ENCODE results near the gene NUCKS1. TPM values are rescaled to one million over a fixed set of nuclear protein-coding genes. Genes with fewer than 3 reads are reported as not detected.

NUCKS1 gene
- total and polyA plus RNA-seq, 2 of the 8 experiments (the other 6 are each of a cell fraction or from before 2014, with no cell fraction given), result 126 to 461 TPM

DNA sequence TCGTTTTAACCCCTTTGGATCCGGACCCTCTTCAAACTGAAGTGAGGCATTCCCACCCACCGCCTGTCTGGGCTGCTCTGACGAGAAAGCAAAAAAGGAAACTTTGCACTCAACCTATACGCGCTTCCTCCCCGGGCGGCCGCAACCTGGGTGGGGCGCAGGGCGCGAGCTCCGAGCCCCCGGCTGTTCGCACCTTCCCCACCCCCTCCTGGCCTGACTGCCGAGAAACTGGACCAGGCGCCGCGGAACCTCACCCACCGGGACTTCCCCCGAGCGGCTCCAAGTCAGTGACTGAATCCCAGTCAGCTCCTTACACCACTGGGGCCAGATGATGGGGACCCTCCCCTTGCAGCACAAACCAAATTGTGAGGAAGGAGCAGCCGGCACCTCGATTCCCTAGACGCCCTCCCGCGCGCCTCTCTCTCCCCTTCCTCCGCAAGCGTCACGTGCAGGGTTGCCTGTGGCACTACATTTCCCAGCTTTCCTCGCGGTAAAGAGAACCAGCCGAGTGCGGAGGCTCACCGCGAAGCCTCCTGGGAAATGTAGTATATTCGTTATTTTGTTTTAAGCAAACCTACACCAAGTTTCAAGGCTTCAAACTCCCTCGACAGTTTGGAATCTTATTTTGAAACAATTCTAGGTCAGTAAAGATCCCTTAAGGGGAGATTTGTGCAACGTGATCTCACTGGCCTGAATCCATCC, 25.2 kb upstream of the NUCKS1 start, which contains the start of gene RAB29:
TSS of gene RAB29 (minus strand) at position 468 of the 702 bp plus-strand sequence. CDS start 526 bp downstream, outside the sequence.
- H3K4ac ChIP-seq (replicated peaks; ENCODE audit: insufficient read length, low read depth, low read length), result no peak within 1 kb of the TSS
- no peak within 1 kb of the TSS for H3K14ac ChIP-seq (ENCODE audit: insufficient read length)
- H2BK20ac ChIP-seq (ENCODE audit: low read length), result no peak within 1 kb of the TSS
- no peak within 1 kb of the TSS for H2BK15ac ChIP-seq (ENCODE audit: low read length)
- DNase-seq (ENCODE audit: low read depth in 1 of 2, low spot score in 2 of 2) (peak; percentile 38 to 86), FAIRE-seq (no peak)
- H2BK12ac ChIP-seq (ENCODE audit: low read depth, low read length), result no peak within 1 kb of the TSS
- peak within 1 kb of the TSS; percentile 91 for H4K8ac ChIP-seq (ENCODE audit: extremely low read depth, insufficient read depth, low read length)
- no peak within 1 kb of the TSS for H2BK5ac ChIP-seq (ENCODE audit: low read depth, low read length)
- H4K20me1 ChIP-seq (replicated peaks in 1 of 2; ENCODE audit: control insufficient read depth in 1 of 2, insufficient read depth in 2 of 2, low read length in 2 of 2), result no peaks in the 10 kb centered on the region
- H2AFZ ChIP-seq (ENCODE audit: low read length), result peak within 1 kb of the TSS; percentile 73
- H3K27ac ChIP-seq (ENCODE audit: low read depth, low read length), result no peak within 1 kb of the TSS
- peak within 1 kb of the TSS in 1 of 4 experiments; percentile 16; a peak in 2 of 7 replicates for H3K9ac ChIP-seq (replicated peaks in 1 of 4; ENCODE audit: extremely low read depth in 1 of 4, low read depth in 3 of 4, low read length in 3 of 4)
- H3K56ac ChIP-seq (replicated peaks; ENCODE audit: insufficient read length, low read depth, low read length), result no peak within 1 kb of the TSS
- H3K4me2 ChIP-seq (ENCODE audit: insufficient read depth in 1 of 2, low read depth in 2 of 2, low read length in 2 of 2), result peak within 1 kb of the TSS; percentile 89 to 90
- H3K27me3 ChIP-seq (replicated peaks in 1 of 4; ENCODE audit: control insufficient read depth in 3 of 4, extremely low read depth in 1 of 4, insufficient read depth in 3 of 4, low read length in 3 of 4), result peaks cover 2 to 11% (median 9%) of the 10 kb centered on the region in 4 experiments; a peak in 6 of 7 replicates
- H3K4me1 ChIP-seq (replicated peaks in 1 of 4; ENCODE audit: control insufficient read depth in 3 of 4, insufficient read depth in 4 of 4, low read length in 3 of 4), result peaks cover 0 to 7% (median 5%) of the 10 kb centered on the region in 4 experiments; a peak in 4 of 7 replicates
- H2BK120ac ChIP-seq (replicated peaks; ENCODE audit: low read depth, low read length), result no peak within 1 kb of the TSS
- peaks cover 6% of the 10 kb centered on the region for H3K23me2 ChIP-seq (ENCODE audit: low read depth, low read length)
- POLR2A ChIA-PET (ENCODE audit: partially characterized antibody), result interaction anchor here (0.6 to 2.5 kb wide), 5 partner anchors 9 to 26 kb away, joined by 3 to 12 read pairs (median 7); no protein-coding TSS in a partner anchor
- H3K36me3 ChIP-seq (ENCODE audit: control insufficient read depth in 2 of 4, insufficient read depth in 4 of 4, low read length in 3 of 4), result no peaks in the 10 kb centered on the region
- no peak within 1 kb of the TSS for H4K91ac ChIP-seq (replicated peaks; ENCODE audit: insufficient read length, low read length)
- H3K18ac ChIP-seq (ENCODE audit: extremely low read depth, low read length), result peak within 1 kb of the TSS; percentile 79
- H4K5ac ChIP-seq (ENCODE audit: insufficient read length, low read depth, low read length), result peak within 1 kb of the TSS; percentile 68
- peak within 1 kb of the TSS; percentile 66 to 84 (median 76) for H3K4me3 ChIP-seq (ENCODE audit: extremely low read depth in 1 of 4, insufficient read depth in 2 of 4, low read depth in 3 of 4, low read length in 4 of 4)
- 1% methylated on average over 25 of the region's 40 CpGs; no CpG with 5 or more reads in 1 of the 2 experiments for WGBS, 2 experiments (ENCODE audit: extremely low coverage in 1 of 2, insufficient coverage in 1 of 2, insufficient read length in 1 of 2, insufficient replicate concordance in 2 of 2, low coverage in 1 of 2, low lambda C conversion rate in 2 of 2, missing lambda C conversion rate in 1 of 2)
- H3K79me1 ChIP-seq (ENCODE audit: low read depth, low read length), result no peaks in the 10 kb centered on the region
- no peak within 1 kb of the TSS for H3K23ac ChIP-seq (ENCODE audit: insufficient read length)
- no peaks in the 10 kb centered on the region for H3K79me2 ChIP-seq (ENCODE audit: control insufficient read depth in 1 of 2, insufficient read depth in 2 of 2, low read length in 2 of 2)
- H2AK5ac ChIP-seq (ENCODE audit: low read depth, low read length), result no peak within 1 kb of the TSS
- no peaks in the 10 kb centered on the region for H3K9me3 ChIP-seq (ENCODE audit: insufficient read depth in 2 of 2, low read depth in 1 of 2, low read length in 1 of 2)
- CTCF ChIA-PET (ENCODE audit: partially characterized antibody), result interaction anchor here (1.0 to 1.3 kb wide), 3 partner anchors 9 to 203 kb away, joined by 3 to 5 read pairs (median 3); no protein-coding TSS in a partner anchor
- TF ChIP-seq GTF2F1 (IDR thresholded peaks at IDR 0.05; ENCODE audit: borderline replicate concordance, low read depth, low read length) (no peak), RFX5 (IDR thresholded peaks at IDR 0.05; ENCODE audit: borderline replicate concordance, low read depth, low read length) (no peak), CEBPB (IDR thresholded peaks at IDR 0.05; ENCODE audit: low read depth, low read length) (no peak), SP2 (IDR thresholded peaks at IDR 0.05; ENCODE audit: low read length) (no peak), CBX8 (IDR thresholded peaks at IDR 0.05; ENCODE audit: borderline replicate concordance, low read depth, low read length) (no peak), SP4 (IDR thresholded peaks at IDR 0.05; ENCODE audit: low read length) (no peak), ZNF274 (IDR thresholded peaks at IDR 0.05; ENCODE audit: borderline replicate concordance, extremely low read depth, low read length) (no peak), CHD1 (IDR thresholded peaks at IDR 0.05; ENCODE audit: low read depth, low read length) (no peak), BRCA1 (IDR thresholded peaks at IDR 0.05; ENCODE audit: low read depth, low read length) (no peak), SP1 (IDR thresholded peaks at IDR 0.05; ENCODE audit: low read depth, low read length) (no peak), RNF2 (IDR thresholded peaks at IDR 0.05; ENCODE audit: borderline replicate concordance, low read depth, low read length, missing control alignments, poor library complexity, severe bottlenecking) (no peak), MAFK (IDR thresholded peaks at IDR 0.05; ENCODE audit: low read depth, low read length) (no peak), TEAD4 (IDR thresholded peaks at IDR 0.05; ENCODE audit: low read depth, low read length) (no peak), POU5F1 (IDR thresholded peaks at IDR 0.05; ENCODE audit: low read depth, low read length) (no peak)

Measured in H1 (cell line).